ENCODE measurements around the gene EPHB1.
A peak's percentile ranks its signal among the peaks of the same experiment; 100 is the strongest.

The EPHB1 gene

GRCh38 chr3:134846084-134846483 is 51.0 kb downstream of the EPHB1 start:
- TF ChIP-seq CTCF (IDR thresholded peaks at IDR 0.05; ENCODE audit: extremely low read depth, missing control alignments): no peak
- no peak for DNase-seq (ENCODE audit: low spot score)

GRCh38 chr3:134846911-134847317 is 51.9 kb downstream of the EPHB1 start:
- TF ChIP-seq CTCF (IDR thresholded peaks at IDR 0.05; ENCODE audit: extremely low read depth, missing control alignments): no peak
- DNase-seq (ENCODE audit: low spot score): no peak

- no peak for TF ChIP-seq CTCF (IDR thresholded peaks at IDR 0.05; ENCODE audit: extremely low read depth, missing control alignments)
- DNase-seq (ENCODE audit: low spot score): no peak
Observed at GRCh38 chr3:134847349-134847748, 52.3 kb downstream of the EPHB1 start.

- DNase-seq (ENCODE audit: low spot score): no peak
- TF ChIP-seq CTCF (IDR thresholded peaks at IDR 0.05; ENCODE audit: extremely low read depth, missing control alignments): no peak
Observed at GRCh38 chr3:134849561-134849960, 54.5 kb downstream of the EPHB1 start.

GRCh38 chr3:134850761-134851160 is 55.7 kb downstream of the EPHB1 start:
- TF ChIP-seq CTCF (IDR thresholded peaks at IDR 0.05; ENCODE audit: extremely low read depth, missing control alignments): no peak
- DNase-seq (ENCODE audit: low spot score): no peak

- no peak for TF ChIP-seq CTCF (IDR thresholded peaks at IDR 0.05; ENCODE audit: extremely low read depth, missing control alignments)
- no peak for DNase-seq (ENCODE audit: low spot score)
Observed at GRCh38 chr3:134852132-134852531, 57.1 kb downstream of the EPHB1 start.

- no peak for TF ChIP-seq CTCF (IDR thresholded peaks at IDR 0.05; ENCODE audit: extremely low read depth, missing control alignments)
- peak; percentile 61 for DNase-seq (ENCODE audit: low spot score)
Observed at GRCh38 chr3:134852893-134853351, 57.9 kb downstream of the EPHB1 start.

Data from GM20000 (cell line).